COLO829 (cell line): ENCODE results near the gene CFAP65.
A peak's percentile ranks its signal among the peaks of the same experiment; 100 is the strongest.

Experiments
- DNase-seq: peaks from one replicate; pipeline ENCODE4 v3.0.0; 2012; ENCODE audit warnings: low spot score

The CFAP65 gene

GRCh38 chr2:219030177-219030940 is 11.0 kb downstream of the CFAP65 start:
- DNase-seq, result no peak

DNA sequence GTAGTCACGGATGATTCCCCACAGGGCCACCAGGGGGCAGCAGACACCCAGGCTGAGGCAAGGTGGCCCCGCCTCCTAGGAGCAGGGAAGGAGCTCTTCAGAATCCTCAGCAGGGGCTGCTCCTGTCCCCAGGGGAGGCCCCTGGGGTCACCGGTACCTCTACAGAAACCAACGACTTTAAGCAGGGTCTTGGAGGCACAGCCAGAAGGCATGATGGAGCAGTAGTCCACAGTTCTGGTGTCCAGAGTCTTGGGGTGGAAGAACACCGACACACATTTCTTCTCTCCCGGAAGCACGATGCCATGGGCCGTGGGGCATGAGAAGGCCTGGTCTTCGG is 11.5 kb downstream of the CFAP65 start:
- peak; percentile 66 for DNase-seq

GRCh38 chr2:219028996-219029828 is 12.1 kb downstream of the CFAP65 start:
- no peak for DNase-seq

DNA sequence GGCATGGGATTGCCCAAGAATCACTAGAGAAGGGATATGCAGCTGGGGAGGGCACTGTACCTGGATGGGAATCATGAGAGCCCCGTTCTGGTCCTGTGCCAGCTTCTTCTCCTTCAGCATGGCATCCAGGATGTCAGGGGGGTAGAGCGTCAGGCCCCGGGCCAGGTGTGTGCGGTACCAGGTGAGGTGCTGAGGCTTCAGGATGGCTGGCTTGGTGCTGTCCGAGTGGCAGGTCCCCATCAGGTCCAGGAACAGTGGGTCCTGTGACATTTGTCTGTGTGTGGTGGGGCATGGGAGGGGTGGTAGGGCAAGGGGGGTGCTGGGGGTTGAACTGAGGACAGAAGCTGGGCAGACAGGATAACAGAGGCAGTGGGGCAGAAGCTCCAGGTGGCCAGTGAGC is 13.2 kb downstream of the CFAP65 start:
- DNase-seq, result no peak

GRCh38 chr2:219027511-219028055 is 13.7 kb downstream of the CFAP65 start:
- no peak for DNase-seq

- DNase-seq, result no peak
Measured at GRCh38 chr2:219026946-219027345, 14.4 kb downstream of the CFAP65 start.

DNA sequence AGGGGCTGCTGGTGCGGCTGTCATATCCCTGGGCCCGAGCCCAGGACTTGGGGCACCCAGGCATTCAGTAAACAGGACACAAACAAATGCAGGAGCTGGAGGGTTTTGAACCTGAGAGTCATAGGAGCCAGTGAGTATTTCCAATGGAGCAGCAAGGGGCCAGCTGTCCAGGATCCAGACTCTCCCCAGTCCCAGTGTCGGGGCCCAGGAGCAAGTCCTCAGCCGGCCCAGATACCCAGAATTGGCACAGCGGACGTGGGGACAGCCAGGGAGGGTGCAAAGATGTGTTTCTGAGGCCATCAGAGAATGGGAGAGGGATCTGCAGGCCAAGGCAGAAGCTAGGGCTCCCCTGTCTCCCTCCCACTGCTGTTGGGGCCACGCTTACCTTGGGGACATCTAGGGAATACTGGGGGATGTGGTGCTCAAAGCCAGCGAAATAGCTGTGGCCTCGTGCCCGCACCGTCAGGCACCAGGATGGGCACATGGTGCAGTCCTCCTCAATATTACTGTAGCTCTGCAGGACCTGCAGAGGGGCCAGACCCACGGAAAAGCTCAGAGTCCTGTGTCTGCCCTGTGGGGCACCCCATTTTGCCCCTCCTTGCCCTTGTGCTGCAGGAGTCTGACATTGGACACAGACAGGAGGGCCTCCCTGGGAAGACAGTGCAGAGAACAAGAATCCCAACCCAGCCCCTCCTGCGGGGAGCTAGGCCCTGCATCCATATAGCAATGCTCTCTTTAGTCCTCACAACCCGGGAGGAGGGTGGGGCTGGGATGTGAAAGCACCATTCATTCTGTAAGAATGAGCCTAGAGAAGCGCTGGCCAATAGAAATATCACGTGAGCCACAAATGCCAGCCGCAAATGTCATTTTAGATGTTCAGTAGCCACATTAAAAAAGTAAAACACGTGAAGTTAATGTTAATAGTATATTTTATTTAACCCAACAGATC is 15.4 kb downstream of the CFAP65 start:
- peak; percentile 69 for DNase-seq

DNA sequence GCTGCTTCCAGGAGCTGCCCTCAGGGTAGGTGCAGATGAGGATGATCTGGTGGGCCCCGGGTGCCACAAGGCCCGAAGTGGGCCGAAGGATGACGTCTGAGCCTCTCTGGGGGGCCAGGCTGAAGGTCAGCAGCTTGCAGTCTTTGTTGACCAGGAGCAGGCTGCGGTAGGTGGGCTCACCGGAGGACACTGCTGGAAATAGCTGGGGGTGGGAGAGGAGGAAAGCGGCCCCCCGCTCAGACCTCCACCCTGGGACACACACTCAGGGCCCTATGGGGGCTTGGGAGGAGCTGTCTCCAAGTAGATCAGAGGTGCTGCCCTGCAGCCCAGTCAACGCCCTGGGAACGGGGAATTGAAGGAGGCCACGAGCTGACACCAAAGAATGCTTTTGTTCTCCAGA is 17.3 kb downstream of the CFAP65 start:
- DNase-seq, result no peak

DNA sequence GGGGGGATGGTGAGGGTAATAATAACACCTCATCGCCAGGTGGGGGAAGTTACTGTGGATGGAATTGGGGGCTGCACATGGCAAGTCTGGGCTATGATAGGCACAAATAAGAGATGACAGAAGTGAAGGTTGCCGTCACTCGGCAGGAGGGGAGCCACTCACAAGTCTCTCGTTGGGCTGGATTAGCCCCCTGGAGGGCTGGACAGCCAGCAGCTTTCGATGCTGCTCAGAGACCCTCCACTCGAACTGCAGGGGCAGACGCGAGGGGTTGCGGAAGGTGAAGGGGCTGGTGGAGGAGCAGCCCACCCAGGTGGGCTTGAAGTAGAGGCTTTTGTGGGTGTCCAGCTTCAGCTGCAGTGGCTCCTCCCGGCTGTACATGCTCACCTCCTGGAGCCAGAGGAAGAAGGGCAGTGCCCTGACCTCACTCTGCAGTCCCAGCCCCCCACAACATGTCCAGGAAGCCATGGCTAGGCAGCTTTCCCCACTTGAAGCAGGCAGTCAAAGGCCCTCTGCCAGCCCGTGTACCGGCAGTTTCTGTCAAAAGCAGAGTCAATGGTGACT is 18.2 kb downstream of the CFAP65 start:
- DNase-seq, result no peak

DNA sequence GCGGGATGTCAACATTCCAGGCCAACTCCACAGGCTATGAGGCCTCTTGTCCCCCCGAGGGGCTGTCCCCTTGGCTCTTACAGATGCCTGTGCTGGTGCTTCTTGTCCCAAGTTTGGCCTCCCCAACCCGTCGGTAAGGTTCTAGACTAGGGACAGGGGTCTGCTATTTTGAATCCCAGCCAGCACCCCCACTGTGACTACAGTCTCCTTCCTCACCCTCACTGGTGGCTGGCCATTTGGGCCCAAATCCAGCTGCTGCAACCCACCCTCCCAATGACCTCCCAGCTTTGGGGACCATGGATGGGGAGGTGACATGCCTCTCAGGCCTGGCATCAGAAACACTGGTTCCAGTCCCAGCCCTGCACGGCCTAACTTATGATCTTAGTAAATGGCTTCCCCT is 18.7 kb downstream of the CFAP65 start:
- no peak for DNase-seq

DNA sequence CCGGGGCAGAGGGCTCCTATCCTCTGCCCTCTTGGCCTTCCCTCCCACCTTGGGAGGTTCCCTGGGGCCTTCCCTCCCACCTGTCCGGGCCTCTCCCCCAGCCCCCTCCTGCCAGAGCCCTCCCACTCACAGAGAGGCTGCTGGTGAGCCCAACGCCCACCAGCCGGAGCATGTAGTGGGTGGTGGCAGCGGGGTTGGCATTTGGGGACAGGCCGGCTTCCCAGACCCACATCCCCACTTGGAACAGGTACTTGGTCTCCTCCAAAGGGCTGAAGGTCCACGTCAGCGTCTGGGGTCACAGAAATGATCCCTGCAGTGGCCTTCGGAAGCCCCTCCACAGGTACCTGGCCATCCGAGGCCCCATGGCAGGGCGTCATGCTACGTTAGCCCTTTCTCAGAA is 19.3 kb downstream of the CFAP65 start:
- no peak for DNase-seq

DNA sequence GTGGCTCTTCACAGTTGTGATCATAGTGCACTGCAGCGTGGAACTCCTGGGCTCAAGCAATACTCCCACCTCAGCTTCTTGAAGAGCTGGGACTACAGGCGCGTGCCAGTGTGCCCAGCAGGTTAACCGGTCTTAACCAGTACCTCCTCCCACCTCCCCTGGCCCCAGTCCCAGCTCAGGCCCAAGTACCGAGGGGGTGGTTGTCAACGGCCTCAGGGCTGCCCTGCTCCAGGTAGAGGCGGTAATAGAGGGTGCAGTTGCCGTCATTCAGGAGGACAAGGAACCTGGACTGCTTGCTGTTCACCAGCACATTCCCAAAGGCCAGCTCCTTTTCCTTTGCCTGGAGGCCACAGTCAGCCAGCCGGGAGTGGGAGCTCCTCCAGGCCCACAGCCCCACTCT is 19.7 kb downstream of the CFAP65 start:
- no peak for DNase-seq

GRCh38 chr2:219020604-219021365 is 20.5 kb downstream of the CFAP65 start:
- DNase-seq, result no peak

DNA sequence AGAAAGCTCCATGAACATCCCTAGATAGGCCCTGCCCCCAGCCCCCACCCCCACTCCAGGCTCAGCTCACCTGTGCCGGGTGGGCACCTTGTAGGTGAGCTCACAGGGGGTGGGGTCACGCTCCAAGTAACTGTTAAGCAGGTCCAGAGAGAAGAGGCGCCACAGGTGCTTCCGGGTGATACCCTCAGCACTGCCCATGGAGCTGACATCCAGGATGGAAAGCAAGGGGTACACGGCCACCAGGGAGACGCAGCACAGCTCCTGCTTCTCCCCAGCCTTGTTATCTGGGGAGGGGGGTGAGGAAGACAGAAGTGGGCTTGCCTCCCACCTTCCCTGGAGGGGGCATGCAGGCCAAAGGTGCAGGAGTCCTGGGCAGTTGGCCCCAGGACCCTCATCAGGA is 21.9 kb downstream of the CFAP65 start:
- no peak for DNase-seq

DNA sequence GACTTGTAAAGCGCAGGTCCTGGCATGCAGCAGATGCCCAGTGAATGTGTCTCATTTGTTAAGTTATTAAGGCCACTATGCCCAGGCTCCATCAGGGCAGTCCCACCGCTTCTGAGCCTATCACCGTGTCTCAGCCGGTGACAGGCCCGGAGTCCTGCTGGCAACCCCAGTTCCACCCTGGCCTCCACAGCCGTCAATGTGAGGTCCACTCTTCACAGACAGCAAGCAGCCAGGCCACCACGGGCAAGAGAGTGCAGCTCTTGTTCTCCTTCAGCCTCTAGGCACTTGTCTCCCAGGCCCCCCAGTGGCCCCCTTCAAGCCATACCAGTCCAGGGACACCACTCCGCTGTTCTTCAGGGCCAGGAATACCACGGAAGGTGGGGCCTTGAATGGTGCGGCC is 22.6 kb downstream of the CFAP65 start:
- DNase-seq, result no peak

- no peak for DNase-seq
Measured at GRCh38 chr2:219018286-219018685, 23.0 kb downstream of the CFAP65 start.

- no peak for DNase-seq
Measured at GRCh38 chr2:219017201-219017931, 23.9 kb downstream of the CFAP65 start.

DNA sequence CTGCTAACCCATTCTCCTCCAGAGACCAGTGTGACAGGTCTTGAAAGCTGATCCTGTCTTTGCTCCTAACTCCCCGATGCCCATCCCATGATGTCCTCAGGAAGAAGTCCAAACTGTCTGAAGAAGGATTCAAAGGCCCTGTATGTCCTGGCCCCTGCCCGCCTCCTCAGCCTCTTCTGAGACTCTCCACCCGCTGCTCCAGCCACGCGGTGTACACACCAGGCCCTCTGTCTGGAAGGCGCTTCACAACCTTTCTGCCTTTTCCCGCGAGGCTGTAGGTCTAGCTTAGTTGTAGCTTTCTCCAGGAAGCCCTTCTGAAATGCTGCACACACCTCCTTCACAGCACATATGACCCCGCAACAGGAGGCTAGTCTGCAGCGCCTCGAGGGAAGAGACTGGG is 24.6 kb downstream of the CFAP65 start:
- no peak for DNase-seq

DNA sequence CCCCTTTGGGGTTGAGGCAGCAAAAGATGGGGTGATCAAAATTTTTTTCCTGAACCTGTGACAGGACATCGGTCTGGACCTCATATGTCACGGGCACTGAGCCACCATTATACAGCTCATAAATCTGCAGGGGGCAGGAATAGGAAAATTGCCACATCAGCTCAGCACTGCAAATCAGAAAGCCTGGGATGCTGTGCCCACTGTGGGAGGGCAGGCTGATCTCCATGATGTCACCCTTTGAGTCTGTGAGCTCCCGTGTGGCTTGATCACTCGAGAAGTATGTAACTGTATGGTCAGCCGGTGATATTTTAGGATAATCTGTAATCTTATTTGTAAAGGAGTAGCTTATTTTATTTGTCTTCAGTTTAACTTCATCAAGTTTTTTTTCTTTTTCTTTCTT is 30.4 kb downstream of the CFAP65 start:
- no peak for DNase-seq

GRCh38 chr2:219010162-219010756 is 31.1 kb downstream of the CFAP65 start:
- DNase-seq, result peak; percentile 57
